NCI-H1417 (cell line): ENCODE results near the gene ZNF287.

Source experiments
- DNase-seq, 3 experiments: peaks; one replicate each; lab custom pipeline; 2025; lab: John Stamatoyannopoulos, UW

Gene ZNF287

DNA sequence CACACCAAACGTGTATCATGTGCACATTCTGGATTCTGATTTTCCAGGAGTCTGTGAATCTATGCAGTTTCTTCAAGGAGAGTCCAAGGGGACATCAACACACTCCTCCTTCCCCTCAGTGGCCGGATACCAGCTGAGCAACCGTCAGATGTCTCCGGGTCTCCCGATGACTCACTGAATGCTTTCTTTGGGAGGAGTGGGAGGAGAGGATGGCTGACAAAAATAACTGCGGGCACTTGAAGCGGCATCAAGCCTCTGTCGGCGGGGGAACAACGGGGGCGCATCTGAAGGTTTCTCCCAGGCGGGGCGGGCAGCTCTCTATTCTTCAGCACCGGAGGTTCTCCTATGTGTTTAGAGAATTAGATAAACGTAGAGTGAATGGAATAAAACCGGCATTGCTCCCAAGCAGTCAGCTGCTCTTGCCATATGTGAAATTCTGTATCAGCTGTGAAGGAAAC lies 52.4 kb downstream of the ZNF287 start:
- DNase-seq: peak; percentile 33 to 64 (median 36)

DNA sequence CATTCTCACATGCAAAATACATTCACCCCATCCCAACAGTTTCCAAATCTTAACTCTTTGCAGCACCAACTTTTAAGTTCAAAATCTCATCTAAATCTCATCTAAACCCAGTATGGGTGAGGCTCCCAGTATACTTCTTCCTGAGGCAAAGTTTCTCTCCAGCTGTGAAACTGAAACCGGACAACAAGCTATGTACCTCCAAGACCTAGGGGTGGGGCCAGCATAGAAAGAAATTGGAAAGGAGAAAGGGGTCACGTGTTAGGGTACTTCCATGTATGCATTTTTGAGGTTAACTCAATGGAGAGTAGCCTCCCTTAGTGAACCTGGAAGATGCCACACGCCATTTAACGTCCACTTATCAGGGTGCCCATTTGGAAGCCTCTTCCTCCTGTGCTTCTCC lies 53.1 kb downstream of the ZNF287 start:
- DNase-seq: no peak

DNA sequence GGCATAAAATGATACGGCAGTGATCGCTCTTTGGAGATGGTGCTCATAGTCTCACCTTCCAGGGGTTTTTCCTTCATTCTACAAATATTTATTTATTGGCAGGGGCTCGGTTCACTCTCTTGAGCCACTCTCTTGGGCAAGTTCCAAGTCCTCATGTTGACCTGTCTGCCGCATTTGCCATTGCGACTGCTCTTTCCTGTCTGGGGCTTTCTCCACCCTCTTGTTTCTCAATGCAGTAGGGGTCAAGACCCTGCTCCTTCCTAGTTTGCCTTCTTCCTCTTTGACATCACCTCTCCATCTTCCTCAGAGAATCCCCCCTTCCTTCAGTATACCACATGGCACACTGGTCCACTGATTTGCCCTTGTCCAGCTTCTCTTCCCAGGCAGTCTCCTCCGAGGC lies 55.1 kb downstream of the ZNF287 start:
- no peak for DNase-seq

DNA sequence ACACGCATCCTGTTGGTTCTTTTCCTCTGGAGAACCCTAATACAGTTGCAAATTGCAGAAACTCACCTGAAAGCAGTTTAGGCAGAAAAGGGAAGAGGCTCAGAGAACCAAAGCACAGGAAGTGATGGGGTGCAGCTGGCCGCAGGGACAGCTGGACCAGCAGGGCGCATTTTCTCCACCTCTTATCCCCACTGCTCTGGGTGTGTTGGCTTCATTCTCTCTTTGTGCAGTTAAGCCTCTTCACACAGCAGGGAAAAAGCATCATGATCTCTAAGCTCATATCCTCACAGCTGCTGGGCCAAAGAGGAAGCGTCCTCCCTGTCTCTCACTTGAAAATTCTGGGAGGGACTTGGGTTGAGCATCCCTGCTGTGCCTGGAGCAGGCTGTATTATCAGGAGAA lies 57.0 kb downstream of the ZNF287 start:
- peak; percentile 65 to 88 (median 78) for DNase-seq

DNA sequence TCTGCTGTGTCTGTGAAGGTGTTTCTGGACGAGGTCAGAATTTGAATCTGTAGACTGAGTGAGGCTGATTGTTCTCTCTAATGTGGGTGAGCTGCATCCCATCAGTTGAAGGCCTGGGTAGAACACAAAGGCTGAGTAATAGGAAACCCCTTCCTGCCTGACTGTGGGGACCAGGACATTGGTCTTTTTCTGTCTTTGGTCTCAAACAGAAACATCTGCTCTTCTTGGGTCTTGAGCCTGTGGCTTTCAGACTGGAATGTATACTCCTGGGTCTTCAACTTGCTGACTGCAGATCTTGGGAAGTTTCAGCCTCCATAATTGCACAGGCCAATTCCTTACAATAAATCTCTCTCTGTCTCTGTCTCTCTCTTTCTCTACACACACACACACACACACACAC lies 57.4 kb downstream of the ZNF287 start:
- DNase-seq: no peak

DNA sequence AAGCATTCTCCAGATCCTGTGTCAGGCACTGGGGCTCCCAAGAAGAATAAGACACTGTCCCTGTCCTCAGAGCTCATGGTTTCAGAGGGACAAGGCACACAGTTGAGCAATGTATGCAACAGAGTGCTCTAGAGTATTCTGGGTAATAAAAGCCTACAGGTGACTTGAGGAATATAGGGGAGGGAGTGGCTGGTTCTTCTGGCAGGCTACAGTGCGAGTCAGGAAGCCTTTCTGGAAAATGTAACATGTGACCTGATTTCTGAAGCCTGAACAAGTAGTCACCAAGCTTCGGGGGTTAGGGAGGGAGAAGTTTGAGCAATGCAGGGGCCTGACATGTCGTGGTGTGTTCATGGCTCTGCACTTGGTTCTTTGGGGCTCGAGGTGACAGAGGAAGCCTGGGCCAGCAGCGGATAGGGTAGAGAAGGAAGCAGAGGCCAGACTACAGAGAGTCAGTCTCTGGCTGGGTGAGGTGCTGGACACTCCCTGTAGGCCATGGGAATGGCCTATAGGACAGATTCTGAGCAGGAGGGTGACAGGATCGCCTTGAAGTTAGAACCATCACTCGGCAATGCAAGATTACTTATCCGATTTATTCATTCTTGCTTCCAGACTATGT lies 61.0 kb downstream of the ZNF287 start:
- no peak for DNase-seq

DNA sequence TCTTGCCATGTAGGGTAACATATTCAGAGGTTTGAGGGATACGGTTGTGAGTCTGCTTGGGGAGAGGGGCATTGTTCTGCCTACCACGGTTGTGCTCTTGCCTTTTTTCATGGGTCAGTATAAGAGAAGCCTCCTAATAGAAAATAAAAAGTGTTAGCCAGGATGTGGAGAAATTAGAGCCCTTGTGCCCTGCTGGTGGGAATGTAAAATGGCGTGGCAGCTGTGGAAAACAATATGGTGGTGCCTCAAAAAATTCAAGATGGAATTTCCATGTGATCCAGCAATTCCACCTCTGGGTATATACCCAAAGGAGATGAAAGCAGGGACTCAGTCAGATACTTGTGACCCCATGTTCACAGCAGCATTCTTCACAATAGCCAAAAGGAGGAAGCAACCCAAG lies 62.8 kb downstream of the ZNF287 start:
- DNase-seq: no peak

DNA sequence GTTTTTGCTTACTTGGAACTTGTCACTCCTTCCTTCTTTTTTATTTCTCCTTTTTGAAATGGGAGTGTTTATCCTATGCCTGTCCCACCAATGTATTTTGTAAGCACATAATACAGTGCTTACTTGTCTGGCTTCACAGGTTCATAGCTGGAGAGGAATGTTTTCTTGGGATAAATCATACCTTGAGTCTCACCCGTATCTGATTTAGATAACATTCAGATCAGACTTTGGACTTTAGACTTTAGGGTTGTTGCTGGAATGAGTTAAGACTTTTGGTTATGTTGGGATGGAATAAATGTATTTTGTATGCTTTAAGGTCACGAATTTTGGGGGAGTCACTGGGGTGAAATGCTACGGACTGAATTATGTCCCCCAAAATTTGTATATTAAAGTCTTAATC lies 64.0 kb downstream of the ZNF287 start:
- no peak for DNase-seq
